ENCODE measurements around the gene LORICRIN.

LORICRIN gene

GRCh38 chr1:153250166-153250565 is 9.3 kb upstream of the LORICRIN start:
- no peak for DNase-seq (ENCODE audit: low read depth)

- DNase-seq (ENCODE audit: low read depth), result no peak
Measured at GRCh38 chr1:153251087-153251486, 8.4 kb upstream of the LORICRIN start.

- no peak for DNase-seq (ENCODE audit: low read depth)
Measured at GRCh38 chr1:153251562-153251961, 7.9 kb upstream of the LORICRIN start.

- no peak for DNase-seq (ENCODE audit: low read depth)
Measured at GRCh38 chr1:153251988-153252387, 7.5 kb upstream of the LORICRIN start.

- DNase-seq (ENCODE audit: low read depth), result no peak
Measured at GRCh38 chr1:153253076-153253475, 6.4 kb upstream of the LORICRIN start.

GRCh38 chr1:153253693-153254092 is 5.8 kb upstream of the LORICRIN start:
- no peak for DNase-seq (ENCODE audit: low read depth)

- DNase-seq (ENCODE audit: low read depth), result no peak
Measured at GRCh38 chr1:153260585-153261280, 1.2 kb downstream of the LORICRIN start.

- no peak for DNase-seq (ENCODE audit: low read depth)
Measured at GRCh38 chr1:153261281-153262069, 2.0 kb downstream of the LORICRIN start.

- DNase-seq (ENCODE audit: low read depth), result no peak
Measured at GRCh38 chr1:153262070-153262366, 2.5 kb downstream of the LORICRIN start.

GRCh38 chr1:153262462-153263157 is 3.1 kb downstream of the LORICRIN start:
- DNase-seq (ENCODE audit: low read depth), result no peak

- DNase-seq (ENCODE audit: low read depth), result no peak
Measured at GRCh38 chr1:153265457-153265856, 6.0 kb downstream of the LORICRIN start.

- DNase-seq (ENCODE audit: low read depth), result no peak
Measured at GRCh38 chr1:153271711-153272110, 12.2 kb downstream of the LORICRIN start.

GRCh38 chr1:153272186-153272585 is 12.7 kb downstream of the LORICRIN start:
- DNase-seq (ENCODE audit: low read depth), result no peak

GRCh38 chr1:153277852-153278251 is 18.4 kb downstream of the LORICRIN start:
- no peak for DNase-seq (ENCODE audit: low read depth)

GRCh38 chr1:153288634-153289275 is 29.3 kb downstream of the LORICRIN start:
- no peak for DNase-seq (ENCODE audit: low read depth)

GRCh38 chr1:153291514-153291913 is 32.0 kb downstream of the LORICRIN start:
- no peak for DNase-seq (ENCODE audit: low read depth)

GRCh38 chr1:153292185-153292584 is 32.7 kb downstream of the LORICRIN start:
- DNase-seq (ENCODE audit: low read depth), result no peak

GRCh38 chr1:153292740-153293479 is 33.4 kb downstream of the LORICRIN start:
- no peak for DNase-seq (ENCODE audit: low read depth)

- no peak for DNase-seq (ENCODE audit: low read depth)
Measured at GRCh38 chr1:153293480-153293775, 33.9 kb downstream of the LORICRIN start.

- no peak for DNase-seq (ENCODE audit: low read depth)
Measured at GRCh38 chr1:153293851-153294250, 34.4 kb downstream of the LORICRIN start.

- DNase-seq (ENCODE audit: low read depth), result no peak
Measured at GRCh38 chr1:153302308-153302707, 42.8 kb downstream of the LORICRIN start.

- DNase-seq (ENCODE audit: low read depth), result no peak
Measured at GRCh38 chr1:153305682-153306081, 46.2 kb downstream of the LORICRIN start.
